ENCODE results near the gene FBXW7. TPM values are rescaled to one million over a fixed set of nuclear protein-coding genes. Genes with fewer than 3 reads are reported as not detected.

FBXW7 gene
- polyA plus RNA-seq, 1 of the 3 experiments (the other 2 are of a cell fraction), result 7.7 TPM

DNA sequence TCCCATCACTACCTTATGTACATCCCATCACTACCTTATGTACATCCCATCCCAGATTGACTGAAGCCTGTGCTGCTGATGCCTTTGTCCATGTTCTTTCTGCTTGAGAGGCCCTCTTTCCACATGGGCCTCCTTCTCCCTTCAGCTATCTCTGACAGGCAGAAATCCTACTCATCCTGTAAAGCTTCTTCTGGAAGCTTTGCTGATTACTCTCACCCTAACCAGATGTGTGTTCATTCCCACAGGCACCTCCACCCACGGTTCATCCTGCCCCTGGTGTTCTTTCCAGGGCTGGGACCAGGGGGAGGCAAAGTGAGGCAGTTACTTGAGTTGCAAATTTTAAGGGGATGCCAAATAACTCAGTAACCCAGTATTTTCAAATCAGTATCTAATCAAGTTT is 22.5 kb upstream of the FBXW7 start (continued):
- TF ChIP-seq, protein P1, sequence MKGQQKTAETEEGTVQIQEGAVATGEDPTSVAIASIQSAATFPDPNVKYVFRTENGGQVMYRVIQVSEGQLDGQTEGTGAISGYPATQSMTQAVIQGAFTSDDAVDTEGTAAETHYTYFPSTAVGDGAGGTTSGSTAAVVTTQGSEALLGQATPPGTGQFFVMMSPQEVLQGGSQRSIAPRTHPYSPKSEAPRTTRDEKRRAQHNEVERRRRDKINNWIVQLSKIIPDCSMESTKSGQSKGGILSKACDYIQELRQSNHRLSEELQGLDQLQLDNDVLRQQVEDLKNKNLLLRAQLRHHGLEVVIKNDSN (IDR thresholded peaks at IDR 0.05; ENCODE audit: borderline replicate concordance, low read depth), result no peak
- TF ChIP-seq CHD2 (IDR thresholded peaks at IDR 0.05; ENCODE audit: low read length, partially characterized antibody) (no peak), JUND (IDR thresholded peaks at IDR 0.05) (no peak), FOXM1 (IDR thresholded peaks at IDR 0.05; ENCODE audit: low read depth) (no peak)
- TF ChIP-seq, protein P2, sequence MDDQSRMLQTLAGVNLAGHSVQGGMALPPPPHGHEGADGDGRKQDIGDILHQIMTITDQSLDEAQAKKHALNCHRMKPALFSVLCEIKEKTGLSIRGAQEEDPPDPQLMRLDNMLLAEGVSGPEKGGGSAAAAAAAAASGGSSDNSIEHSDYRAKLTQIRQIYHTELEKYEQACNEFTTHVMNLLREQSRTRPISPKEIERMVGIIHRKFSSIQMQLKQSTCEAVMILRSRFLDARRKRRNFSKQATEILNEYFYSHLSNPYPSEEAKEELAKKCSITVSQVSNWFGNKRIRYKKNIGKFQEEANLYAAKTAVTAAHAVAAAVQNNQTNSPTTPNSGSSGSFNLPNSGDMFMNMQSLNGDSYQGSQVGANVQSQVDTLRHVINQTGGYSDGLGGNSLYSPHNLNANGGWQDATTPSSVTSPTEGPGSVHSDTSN (IDR thresholded peaks at IDR 0.05), result no peak

- Histone ChIP-seq H3K9me2 (no peaks in the 10 kb centered on the region), H2AFZ (ENCODE audit: low read depth) (no peak overlapping the region), H3K36me3 (replicated peaks in 1 of 2; ENCODE audit: control insufficient read depth in 1 of 2, insufficient read depth in 2 of 2, low read length in 1 of 2) (no peaks in the 10 kb centered on the region), H3K27me3 (ENCODE audit: insufficient read depth) (no peaks in the 10 kb centered on the region), H3K79me2 (ENCODE audit: insufficient read depth) (no peaks in the 10 kb centered on the region), H3K27ac (ENCODE audit: low read depth in 2 of 2, low read length in 1 of 2) (no peak overlapping the region), H3K4me3 (ENCODE audit: low read depth in 2 of 2, low read length in 1 of 2) (no peak overlapping the region), H3K4me1 (ENCODE audit: control insufficient read depth in 1 of 2, insufficient read depth in 2 of 2, low read depth in 1 of 2, low read length in 1 of 2) (no peaks in the 10 kb centered on the region), H3F3A (replicated peaks; ENCODE audit: insufficient read depth) (no peaks in the 10 kb centered on the region), H4K20me1 (ENCODE audit: insufficient read depth) (no peaks in the 10 kb centered on the region), H3K9ac (no peak overlapping the region), H3K9me3 (no peaks in the 10 kb centered on the region), H3K4me2 (no peak overlapping the region)
- ChIA-PET POLR2A (no interaction called here), CTCF (interaction anchor here (1.5 kb wide), 1 partner anchor 83 kb away, joined by 3 read pairs; no protein-coding TSS in a partner anchor)
- no peak for DNase-seq
- 93% methylated on average over 3 of the region's 3 CpGs for WGBS (ENCODE audit: low lambda C conversion rate)
- TF ChIP-seq RAD21 (IDR thresholded peaks at IDR 0.05; ENCODE audit: low read length) (no peak), MXI1 (IDR thresholded peaks at IDR 0.05; ENCODE audit: low read depth, low read length) (no peak), CHD2 (IDR thresholded peaks at IDR 0.05; ENCODE audit: low read length, partially characterized antibody) (no peak), RFX5 (IDR thresholded peaks at IDR 0.05; ENCODE audit: low read length) (no peak), CTCF (IDR thresholded peaks at IDR 0.05) (no peak), NRF1 (IDR thresholded peaks at IDR 0.05; ENCODE audit: low read depth, low read length) (no peak), USF2 (IDR thresholded peaks at IDR 0.05; ENCODE audit: borderline replicate concordance, low read depth, low read length) (no peak), YY1 (IDR thresholded peaks at IDR 0.05; ENCODE audit: low read depth) (no peak), IRF3 (IDR thresholded peaks at IDR 0.05; ENCODE audit: low read depth, low read length) (no peak), TCF12 (IDR thresholded peaks at IDR 0.05) (no peak)
Observed at GRCh38 chr4:152556834-152557233, 20.9 kb upstream of the FBXW7 start.
